ENCODE results near the gene CCDC74A.
"Not testable (repeated sequence)": the region's sequence is repeated elsewhere in the genome, so short reads cannot be mapped to it uniquely, and the experiment has no call there.

The CCDC74A gene

GRCh38 chr2:131566371-131566770 lies 38.7 kb downstream of the CCDC74A start:
- DNase-seq = no peak

DNA sequence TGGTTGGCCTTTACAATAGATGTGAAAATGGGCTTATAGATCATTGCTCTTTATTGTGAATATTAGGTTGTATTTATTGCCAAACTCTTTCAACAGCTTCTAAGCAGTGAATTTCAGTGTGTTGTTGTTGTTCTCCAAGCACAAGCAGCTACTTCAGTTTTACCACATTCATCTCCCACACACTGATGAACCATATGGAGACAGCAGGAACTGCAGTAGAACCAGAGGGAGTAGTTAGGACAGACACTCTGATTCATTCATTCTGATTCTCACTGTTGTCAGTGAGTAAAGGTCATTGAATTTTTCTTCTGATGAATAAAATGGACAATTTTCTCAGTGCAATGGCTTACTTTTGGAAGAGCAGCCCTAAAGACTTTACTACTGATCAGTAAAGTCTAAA lies 40.2 kb downstream of the CCDC74A start:
- DNase-seq = no peak

- not testable (repeated sequence) for DNase-seq
Measured at GRCh38 chr2:131568401-131568800, 40.7 kb downstream of the CCDC74A start.

DNA sequence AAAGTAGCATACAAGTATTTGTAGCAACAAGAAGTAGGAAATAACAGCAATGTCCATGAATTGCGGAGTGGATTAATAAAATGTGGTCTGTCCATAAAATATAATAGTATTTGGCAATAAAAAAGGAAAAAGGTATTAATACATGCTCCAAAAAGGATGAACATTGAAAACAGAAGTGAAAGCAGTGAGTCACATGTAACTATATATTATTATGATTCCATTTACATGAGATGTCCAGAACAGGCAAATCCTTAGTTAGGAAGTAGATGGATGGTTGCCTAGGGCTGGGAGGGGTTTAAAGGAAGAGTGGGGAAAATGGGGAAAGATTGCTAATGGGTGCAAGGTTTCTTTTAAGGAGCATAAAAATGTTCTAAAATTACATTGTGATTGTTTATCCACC lies 44.5 kb downstream of the CCDC74A start:
- DNase-seq = no peak

- no peak for DNase-seq
Measured at GRCh38 chr2:131577812-131578211, 50.1 kb downstream of the CCDC74A start.

GRCh38 chr2:131580187-131580586 lies 52.5 kb downstream of the CCDC74A start:
- no peak for DNase-seq

Measured in CD4-positive, alpha-beta T cell treated with Interleukin-10 for 1 hour (primary cell).